ENCODE data around the gene TLL2.

DNA sequence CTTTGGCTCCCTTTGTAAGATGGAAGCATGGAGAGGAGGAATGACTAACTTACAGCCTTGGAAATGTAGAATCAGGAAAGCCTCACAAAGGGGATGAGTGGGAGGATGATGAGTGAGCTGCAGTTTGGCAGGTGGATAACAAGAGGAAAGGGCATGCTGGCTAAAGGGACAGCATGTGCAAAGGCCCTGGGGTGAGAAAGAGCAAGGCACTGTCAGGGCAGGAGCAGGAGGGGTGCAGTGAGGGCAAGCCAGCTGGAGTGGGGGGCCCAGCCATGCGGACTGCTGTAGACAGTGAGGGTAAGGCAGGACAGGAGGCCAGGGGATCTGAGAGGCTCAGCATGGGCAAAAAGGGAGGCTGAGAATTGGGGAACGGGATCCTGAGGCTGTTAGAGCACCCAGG, 20.5 kb downstream of the TLL2 start:
- TF ChIP-seq, protein P1, sequence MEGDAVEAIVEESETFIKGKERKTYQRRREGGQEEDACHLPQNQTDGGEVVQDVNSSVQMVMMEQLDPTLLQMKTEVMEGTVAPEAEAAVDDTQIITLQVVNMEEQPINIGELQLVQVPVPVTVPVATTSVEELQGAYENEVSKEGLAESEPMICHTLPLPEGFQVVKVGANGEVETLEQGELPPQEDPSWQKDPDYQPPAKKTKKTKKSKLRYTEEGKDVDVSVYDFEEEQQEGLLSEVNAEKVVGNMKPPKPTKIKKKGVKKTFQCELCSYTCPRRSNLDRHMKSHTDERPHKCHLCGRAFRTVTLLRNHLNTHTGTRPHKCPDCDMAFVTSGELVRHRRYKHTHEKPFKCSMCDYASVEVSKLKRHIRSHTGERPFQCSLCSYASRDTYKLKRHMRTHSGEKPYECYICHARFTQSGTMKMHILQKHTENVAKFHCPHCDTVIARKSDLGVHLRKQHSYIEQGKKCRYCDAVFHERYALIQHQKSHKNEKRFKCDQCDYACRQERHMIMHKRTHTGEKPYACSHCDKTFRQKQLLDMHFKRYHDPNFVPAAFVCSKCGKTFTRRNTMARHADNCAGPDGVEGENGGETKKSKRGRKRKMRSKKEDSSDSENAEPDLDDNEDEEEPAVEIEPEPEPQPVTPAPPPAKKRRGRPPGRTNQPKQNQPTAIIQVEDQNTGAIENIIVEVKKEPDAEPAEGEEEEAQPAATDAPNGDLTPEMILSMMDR (conservative IDR thresholded peaks at IDR 0.05 in 1 of 2, IDR thresholded peaks at IDR 0.05 in 1 of 2; ENCODE audit: extremely low read depth in 1 of 2, insufficient read depth in 1 of 2, low read depth in 1 of 2, low read length in 2 of 2): no peak
- TF ChIP-seq EZH2 (IDR thresholded peaks at IDR 0.05; ENCODE audit: borderline replicate concordance, low read length): no peak

Data from mammary epithelial cell (primary cell).